OCI-LY3 (cell line): ENCODE measurements around the gene TRIM2.
A peak's percentile ranks its signal among the peaks of the same experiment; 100 is the strongest.

ENCODE experiments used
- CTCF ChIP-seq: fragments of 200-600, 300-600 bp; sonication (generic); IDR thresholded peaks from 2 replicates; pipeline ENCODE4 v1.5.1; 2014; ENCODE audit warnings: antibody characterized with exemption, low read length, low read depth
- EZH2phosphoT487 ChIP-seq: fragments of 200-600 bp; shearing (Covaris generic); IDR thresholded peaks from 2 replicates; pipeline ENCODE4 v1.6.1; 2018; ENCODE audit warnings: antibody characterized with exemption, mixed run types, low read depth

- TF ChIP-seq CTCF (peak; percentile 42), EZH2phosphoT487 (no peak)
Observed at GRCh38 chr4:153159016-153159415, 45.2 kb upstream of the TRIM2 start.
